ENCODE results near the gene COX20.

GRCh38 chr1:244849189-244849866 is 13.9 kb downstream of the COX20 start:
- no peak for TF ChIP-seq MAX (IDR thresholded peaks at IDR 0.05; ENCODE audit: insufficient read depth, insufficient read length)
- TF ChIP-seq, protein P1, sequence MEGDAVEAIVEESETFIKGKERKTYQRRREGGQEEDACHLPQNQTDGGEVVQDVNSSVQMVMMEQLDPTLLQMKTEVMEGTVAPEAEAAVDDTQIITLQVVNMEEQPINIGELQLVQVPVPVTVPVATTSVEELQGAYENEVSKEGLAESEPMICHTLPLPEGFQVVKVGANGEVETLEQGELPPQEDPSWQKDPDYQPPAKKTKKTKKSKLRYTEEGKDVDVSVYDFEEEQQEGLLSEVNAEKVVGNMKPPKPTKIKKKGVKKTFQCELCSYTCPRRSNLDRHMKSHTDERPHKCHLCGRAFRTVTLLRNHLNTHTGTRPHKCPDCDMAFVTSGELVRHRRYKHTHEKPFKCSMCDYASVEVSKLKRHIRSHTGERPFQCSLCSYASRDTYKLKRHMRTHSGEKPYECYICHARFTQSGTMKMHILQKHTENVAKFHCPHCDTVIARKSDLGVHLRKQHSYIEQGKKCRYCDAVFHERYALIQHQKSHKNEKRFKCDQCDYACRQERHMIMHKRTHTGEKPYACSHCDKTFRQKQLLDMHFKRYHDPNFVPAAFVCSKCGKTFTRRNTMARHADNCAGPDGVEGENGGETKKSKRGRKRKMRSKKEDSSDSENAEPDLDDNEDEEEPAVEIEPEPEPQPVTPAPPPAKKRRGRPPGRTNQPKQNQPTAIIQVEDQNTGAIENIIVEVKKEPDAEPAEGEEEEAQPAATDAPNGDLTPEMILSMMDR (IDR thresholded peaks at IDR 0.05; ENCODE audit: extremely low read depth in 1 of 2, insufficient read depth in 1 of 2, low read depth in 1 of 2, low read length in 2 of 2): no peak
